ENCODE results near the gene SH3D19.
"Not testable (repeated sequence)": the region's sequence is repeated elsewhere in the genome, so short reads cannot be mapped to it uniquely, and the experiment has no call there.

DNA sequence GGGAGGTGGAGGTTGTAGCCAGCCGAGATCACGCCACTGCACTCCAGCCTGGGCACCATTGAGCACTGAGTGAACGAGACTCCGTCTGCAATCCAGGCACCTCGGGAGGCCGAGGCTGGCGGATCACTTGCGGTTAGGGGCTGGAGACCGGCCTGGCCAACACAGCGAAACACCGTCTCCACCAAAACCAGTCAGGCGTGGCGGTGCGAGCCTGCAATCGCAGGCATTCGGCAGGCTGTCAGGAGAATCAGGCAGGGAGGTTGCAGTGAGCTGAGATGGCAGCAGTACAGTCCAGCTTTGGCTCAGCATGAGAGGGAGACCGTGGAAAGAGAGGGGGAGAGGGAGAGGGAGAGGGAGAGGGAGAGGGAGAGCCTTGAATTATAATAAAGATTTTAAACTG lies 69.7 kb downstream of the SH3D19 start:
- not testable (repeated sequence) for TF ChIP-seq EZH2phosphoT487 (IDR thresholded peaks at IDR 0.05; ENCODE audit: low read depth, severe bottlenecking, unreplicated experiment); EZH2 (IDR thresholded peaks at IDR 0.05; ENCODE audit: borderline replicate concordance)

Data from hepatocyte (in vitro differentiated cells).